Nephron (organoid): ENCODE measurements around the gene PJVK.

Experiments
- H3K27ac Mint-ChIP-seq, 3 experiments: 2 replicates each; pipeline ENCODE4 v1.8.0; 2020; ENCODE audit warnings: mixed read lengths in 3 of 3, mild to moderate bottlenecking in 2 of 3, moderate library complexity in 1 of 3
- H3K27me3 Mint-ChIP-seq: 2 replicates; pipeline ENCODE4 v1.8.0; 2021; ENCODE audit warnings: low read depth, mild to moderate bottlenecking, moderate library complexity, mixed read lengths
- H3K36me3 Mint-ChIP-seq: 2 replicates; pipeline ENCODE4 v1.8.0; 2020; ENCODE audit warnings: low read depth, mixed read lengths
- H3K4me1 Mint-ChIP-seq: 2 replicates; pipeline ENCODE4 v1.8.0; 2020; ENCODE audit warnings: mixed read lengths
- H3K4me3 Mint-ChIP-seq, 3 experiments: 2 replicates each; pipeline ENCODE4 v1.8.0; 2020; ENCODE audit warnings: mild to moderate bottlenecking in 3 of 3, mixed read lengths in 3 of 3, moderate library complexity in 2 of 3
- H3K9me3 Mint-ChIP-seq: 2 replicates; pipeline ENCODE4 v1.8.0; 2020; ENCODE audit warnings: mixed read lengths
- CTCF ChIP-seq, 3 experiments: fragments of 200-600 bp; sonication (generic); IDR thresholded peaks; one replicate each; pipeline ENCODE4 v1.5.0; 2021; ENCODE audit warnings: antibody characterized with exemption in 3 of 3; ENCODE audit not compliant: unreplicated experiment in 3 of 3

Gene PJVK

GRCh38 chr2:178506101-178506500, 54.9 kb downstream of the PJVK start:
- Mint-ChIP-seq H3K36me3 (peaks cover 32% of the 10 kb centered on the region), H3K27me3 (no peaks in the 10 kb centered on the region), H3K4me1 (no peaks in the 10 kb centered on the region), H3K9me3 (no peaks in the 10 kb centered on the region), H3K27ac (no peak overlapping the region), H3K4me3 (no peak overlapping the region)
- no peak for TF ChIP-seq CTCF (IDR thresholded peaks at IDR 0.05; ENCODE audit: unreplicated experiment in 3 of 3)

- H3K4me1 Mint-ChIP-seq: no peaks in the 10 kb centered on the region
- H3K27ac Mint-ChIP-seq: no peak overlapping the region
- H3K36me3 Mint-ChIP-seq: peaks cover 31% of the 10 kb centered on the region
- no peak for TF ChIP-seq CTCF (IDR thresholded peaks at IDR 0.05; ENCODE audit: unreplicated experiment in 3 of 3)
- H3K4me3 Mint-ChIP-seq: no peak overlapping the region
- no peaks in the 10 kb centered on the region for H3K9me3 Mint-ChIP-seq
- H3K27me3 Mint-ChIP-seq: no peaks in the 10 kb centered on the region
Measured at GRCh38 chr2:178506524-178506923, 55.3 kb downstream of the PJVK start.

GRCh38 chr2:178506949-178507348, 55.8 kb downstream of the PJVK start:
- Mint-ChIP-seq H3K27me3 (no peaks in the 10 kb centered on the region), H3K4me1 (no peaks in the 10 kb centered on the region), H3K9me3 (no peaks in the 10 kb centered on the region)

GRCh38 chr2:178508646-178509045, 57.5 kb downstream of the PJVK start:
- peaks cover 24% of the 10 kb centered on the region for H3K36me3 Mint-ChIP-seq
- H3K4me3 Mint-ChIP-seq: no peak overlapping the region
- no peaks in the 10 kb centered on the region for H3K4me1 Mint-ChIP-seq
- TF ChIP-seq CTCF (IDR thresholded peaks at IDR 0.05; ENCODE audit: unreplicated experiment in 3 of 3): no peak
- H3K27ac Mint-ChIP-seq: no peak overlapping the region
- no peaks in the 10 kb centered on the region for H3K9me3 Mint-ChIP-seq
- H3K27me3 Mint-ChIP-seq: no peaks in the 10 kb centered on the region

More at GRCh38 chr2:178506949-178507348, 55.8 kb downstream of the PJVK start:
- Mint-ChIP-seq H3K27ac (no peak overlapping the region), H3K4me3 (no peak overlapping the region), H3K36me3 (peaks cover 26% of the 10 kb centered on the region)
- no peak for TF ChIP-seq CTCF (IDR thresholded peaks at IDR 0.05; ENCODE audit: unreplicated experiment in 3 of 3)

GRCh38 chr2:178510384-178510783, 59.2 kb downstream of the PJVK start:
- no peaks in the 10 kb centered on the region for H3K9me3 Mint-ChIP-seq

More at GRCh38 chr2:178510384-178510783, 59.2 kb downstream of the PJVK start:
- H3K4me3 Mint-ChIP-seq: no peak overlapping the region
- peaks cover 31% of the 10 kb centered on the region for H3K36me3 Mint-ChIP-seq
- H3K27ac Mint-ChIP-seq: no peak overlapping the region
- H3K27me3 Mint-ChIP-seq: no peaks in the 10 kb centered on the region
- H3K4me1 Mint-ChIP-seq: no peaks in the 10 kb centered on the region
- no peak for TF ChIP-seq CTCF (IDR thresholded peaks at IDR 0.05; ENCODE audit: unreplicated experiment in 3 of 3)
